ENCODE results near the gene DIS3L2.

GRCh38 chr2:232322560-232323327 is 361.2 kb downstream of the DIS3L2 start:
- TF ChIP-seq SRF (IDR thresholded peaks at IDR 0.05; ENCODE audit: low read depth, low read length) (no peak), CTCF (IDR thresholded peaks at IDR 0.05; ENCODE audit: control extremely low read depth in 1 of 3, insufficient read depth in 1 of 3, low read depth in 1 of 3, low read length in 3 of 3) (no peak), RFX5 (IDR thresholded peaks at IDR 0.05; ENCODE audit: borderline replicate concordance, low read depth, low read length) (no peak), POLR2AphosphoS5 (IDR thresholded peaks at IDR 0.05; ENCODE audit: low read depth, low read length) (no peak), MAX (IDR thresholded peaks at IDR 0.05) (no peak), SP1 (IDR thresholded peaks at IDR 0.05; ENCODE audit: low read depth, low read length) (no peak), POLR2A (IDR thresholded peaks at IDR 0.05; ENCODE audit: control extremely low read depth in 1 of 2, low read depth in 2 of 2, low read length in 2 of 2) (no peak), MAFK (IDR thresholded peaks at IDR 0.05; ENCODE audit: low read depth, low read length) (no peak), ASH2L (IDR thresholded peaks at IDR 0.05; ENCODE audit: low read length) (no peak), BCL11A (IDR thresholded peaks at IDR 0.05; ENCODE audit: low read depth in 2 of 2, low read length in 2 of 2) (no peak), SP4 (IDR thresholded peaks at IDR 0.05; ENCODE audit: low read length) (no peak), EZH2 (IDR thresholded peaks at IDR 0.05; ENCODE audit: low read depth, low read length, severe bottlenecking) (no peak), NRF1 (IDR thresholded peaks at IDR 0.05; ENCODE audit: low read depth, low read length) (no peak)

Measured in H1 (cell line).